ENCODE data around the gene ISG20.
"Not testable (repeated sequence)": the region's sequence is repeated elsewhere in the genome, so short reads cannot be mapped to it uniquely, and the experiment has no call there.

ISG20 gene

DNA sequence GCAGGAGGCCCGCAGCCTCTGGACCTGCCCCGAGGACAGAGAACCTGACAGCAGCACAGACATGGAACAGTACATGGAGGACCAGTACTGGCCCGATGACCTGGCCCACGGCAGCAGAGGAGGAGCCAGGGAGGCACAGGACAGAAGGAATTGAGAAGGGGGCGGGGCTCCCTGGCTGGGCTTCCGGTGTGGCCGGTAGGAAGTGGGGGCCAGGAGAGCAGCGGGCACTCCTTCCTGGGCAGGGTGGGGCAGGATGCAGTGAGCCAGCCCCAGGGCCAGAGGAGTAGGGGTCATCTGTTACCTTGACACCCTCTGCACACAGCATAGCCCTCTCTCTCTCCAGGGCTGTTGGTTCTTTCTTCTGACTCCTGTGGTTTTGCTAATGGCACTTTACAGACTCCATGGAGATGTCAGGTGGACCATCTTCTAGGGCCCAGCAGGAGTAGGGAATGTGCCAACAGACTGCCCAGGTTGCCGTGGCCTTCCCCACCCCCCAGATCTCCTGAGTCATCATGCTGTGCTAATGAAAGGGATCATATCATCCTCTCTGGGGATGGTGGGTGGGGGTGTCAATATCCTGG lies 8.6 kb upstream of the ISG20 start:
- H3K4me3 ChIP-seq (ENCODE audit: low read depth, low read length) = no peak overlapping the region
- no peak for DNase-seq (ENCODE audit: low read depth)
- TF ChIP-seq, protein P1, sequence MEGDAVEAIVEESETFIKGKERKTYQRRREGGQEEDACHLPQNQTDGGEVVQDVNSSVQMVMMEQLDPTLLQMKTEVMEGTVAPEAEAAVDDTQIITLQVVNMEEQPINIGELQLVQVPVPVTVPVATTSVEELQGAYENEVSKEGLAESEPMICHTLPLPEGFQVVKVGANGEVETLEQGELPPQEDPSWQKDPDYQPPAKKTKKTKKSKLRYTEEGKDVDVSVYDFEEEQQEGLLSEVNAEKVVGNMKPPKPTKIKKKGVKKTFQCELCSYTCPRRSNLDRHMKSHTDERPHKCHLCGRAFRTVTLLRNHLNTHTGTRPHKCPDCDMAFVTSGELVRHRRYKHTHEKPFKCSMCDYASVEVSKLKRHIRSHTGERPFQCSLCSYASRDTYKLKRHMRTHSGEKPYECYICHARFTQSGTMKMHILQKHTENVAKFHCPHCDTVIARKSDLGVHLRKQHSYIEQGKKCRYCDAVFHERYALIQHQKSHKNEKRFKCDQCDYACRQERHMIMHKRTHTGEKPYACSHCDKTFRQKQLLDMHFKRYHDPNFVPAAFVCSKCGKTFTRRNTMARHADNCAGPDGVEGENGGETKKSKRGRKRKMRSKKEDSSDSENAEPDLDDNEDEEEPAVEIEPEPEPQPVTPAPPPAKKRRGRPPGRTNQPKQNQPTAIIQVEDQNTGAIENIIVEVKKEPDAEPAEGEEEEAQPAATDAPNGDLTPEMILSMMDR (IDR thresholded peaks at IDR 0.05; ENCODE audit: low read depth, low read length, missing control alignments) = no peak
- in situ Hi-C loops (cut with HindIII; ENCODE audit: low sequenced_read_pairs) = no loop called here

DNA sequence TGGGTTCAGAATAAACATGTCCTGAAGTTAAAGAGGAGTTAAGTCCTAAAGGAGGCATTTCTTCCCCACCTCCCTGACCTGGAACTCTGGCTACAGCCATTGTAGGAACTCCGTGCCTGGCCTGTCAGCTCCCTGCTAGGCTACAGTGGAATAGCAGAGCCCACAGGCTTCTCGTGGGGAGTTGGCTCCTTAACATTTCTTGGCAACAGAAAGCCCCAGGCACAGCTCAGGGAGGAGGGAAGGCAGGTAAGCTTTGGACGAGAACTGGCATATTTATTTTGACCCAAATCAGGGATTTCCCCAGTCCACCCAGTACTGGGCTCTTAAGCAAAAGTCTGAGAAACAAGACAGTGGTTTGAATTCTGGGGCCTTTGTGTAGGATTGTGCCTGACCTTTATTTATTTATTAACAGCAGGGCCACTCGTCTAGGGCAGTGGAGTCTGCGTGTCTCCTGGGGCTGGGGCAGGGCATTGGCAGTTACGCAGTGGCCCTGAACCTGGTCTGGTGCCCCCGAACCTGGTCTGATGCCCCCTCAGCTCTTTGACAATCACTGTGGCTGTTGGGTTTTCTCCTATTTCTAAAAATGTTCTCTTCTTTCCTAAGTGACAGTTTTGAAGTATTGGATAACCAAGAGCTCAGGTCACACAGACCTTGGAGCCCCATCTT lies 7.9 kb upstream of the ISG20 start:
- DNase-seq (ENCODE audit: low read depth) = no peak
- in situ Hi-C loops (cut with HindIII; ENCODE audit: low sequenced_read_pairs) = no loop called here
- TF ChIP-seq, protein P1 (IDR thresholded peaks at IDR 0.05; ENCODE audit: low read depth, low read length, missing control alignments) = no peak
- H3K4me3 ChIP-seq (ENCODE audit: low read depth, low read length) = no peak overlapping the region

DNA sequence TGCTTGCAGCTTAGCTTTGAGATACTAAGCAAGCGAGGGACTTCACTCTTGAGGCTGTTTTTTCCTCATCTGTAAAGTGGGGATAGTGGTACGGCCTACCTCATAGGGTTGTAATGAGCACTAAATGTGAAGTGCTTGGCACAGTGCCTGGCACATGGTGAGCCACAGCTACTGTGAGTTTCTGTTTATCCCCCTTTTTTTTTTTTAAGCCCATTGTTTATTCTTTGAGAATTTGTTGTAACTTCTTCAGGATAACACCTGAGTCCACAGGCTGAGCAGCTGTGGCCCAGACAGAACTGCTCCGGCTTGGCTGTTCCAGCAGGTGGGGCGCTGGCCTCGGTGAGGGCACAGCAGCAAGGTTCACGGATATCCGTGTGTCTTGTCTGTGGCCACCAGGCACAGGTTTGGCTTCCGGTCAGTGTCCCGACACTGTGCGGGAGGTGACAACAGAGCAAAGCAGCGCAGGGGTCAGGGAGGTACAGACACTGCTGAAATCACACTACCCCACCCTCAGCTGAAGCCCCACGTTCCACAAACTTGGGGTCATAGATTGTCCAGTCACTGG lies 7.3 kb upstream of the ISG20 start:
- no peak overlapping the region for H3K4me3 ChIP-seq (ENCODE audit: low read depth, low read length)
- in situ Hi-C loops (cut with HindIII; ENCODE audit: low sequenced_read_pairs) = no loop called here
- TF ChIP-seq, protein P1 (IDR thresholded peaks at IDR 0.05; ENCODE audit: low read depth, low read length, missing control alignments) = no peak
- DNase-seq (ENCODE audit: low read depth) = no peak

DNA sequence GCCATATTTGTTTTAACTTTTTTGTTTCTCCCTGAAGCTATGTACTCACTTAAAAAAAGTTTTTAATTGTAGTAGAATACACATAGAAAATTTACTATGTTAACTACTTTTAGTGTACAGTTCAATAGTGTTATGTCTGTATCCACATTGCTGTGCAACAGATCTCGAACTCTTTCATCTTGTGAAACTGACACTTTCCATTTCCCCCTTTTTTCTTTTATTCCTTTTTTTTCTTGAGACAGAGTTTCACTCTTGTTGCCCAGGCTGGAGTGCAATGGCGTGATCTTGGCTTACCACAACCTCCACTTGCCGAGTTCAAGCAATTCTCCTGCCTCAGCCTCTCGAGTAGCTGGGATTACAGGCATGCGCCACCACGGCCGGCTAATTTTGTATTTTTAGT lies 6.0 kb upstream of the ISG20 start:
- DNase-seq (ENCODE audit: low read depth); H3K4me3 ChIP-seq (ENCODE audit: low read depth, low read length); in situ Hi-C loops (cut with HindIII; ENCODE audit: low sequenced_read_pairs): not testable (repeated sequence)

DNA sequence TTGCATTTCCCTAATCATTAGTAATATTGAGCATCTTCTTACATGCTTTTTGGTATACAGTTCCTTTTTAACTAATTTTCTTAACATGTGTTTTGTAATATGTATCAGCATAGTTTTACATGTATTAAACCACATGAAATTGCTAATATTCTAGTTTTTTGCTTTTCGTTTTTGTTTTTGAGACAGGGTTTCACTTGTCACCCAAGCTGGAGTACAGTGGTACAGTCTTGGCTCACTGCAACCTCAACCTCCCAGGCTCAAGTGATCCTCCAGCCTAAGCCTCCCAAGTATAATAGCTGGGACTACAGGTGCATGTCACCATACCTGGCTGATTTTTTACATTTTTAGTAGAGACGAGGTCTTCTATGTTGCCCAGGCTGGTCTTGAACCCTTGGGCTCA lies 4.4 kb upstream of the ISG20 start:
- no peak for DNase-seq (ENCODE audit: low read depth)
- TF ChIP-seq, protein P1 (IDR thresholded peaks at IDR 0.05; ENCODE audit: low read depth, low read length, missing control alignments) = no peak
- H3K4me3 ChIP-seq (ENCODE audit: low read depth, low read length) = no peak overlapping the region
- in situ Hi-C loops (cut with HindIII; ENCODE audit: low sequenced_read_pairs) = no loop called here

DNA sequence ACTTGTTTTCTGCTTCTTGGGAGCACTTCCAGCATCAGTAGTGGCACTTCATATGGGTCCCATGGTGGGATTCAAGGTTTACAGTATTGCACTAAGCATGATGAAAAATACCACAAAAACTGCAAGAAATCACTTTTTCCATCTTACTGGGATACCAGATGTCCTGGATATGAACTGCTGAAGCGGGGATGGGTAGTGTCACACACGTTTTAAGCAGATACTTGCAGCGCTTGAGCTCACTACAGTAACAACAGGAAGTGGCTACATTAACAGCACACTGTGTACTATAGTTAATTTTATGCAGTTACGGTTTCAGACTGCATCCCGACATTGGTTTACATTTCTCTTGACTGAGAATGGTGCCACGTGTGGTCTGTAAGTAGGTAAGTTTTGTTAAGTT lies 3.5 kb upstream of the ISG20 start:
- H3K4me3 ChIP-seq (ENCODE audit: low read depth, low read length) = no peak overlapping the region
- in situ Hi-C loops (cut with HindIII; ENCODE audit: low sequenced_read_pairs) = no loop called here
- TF ChIP-seq, protein P1 (IDR thresholded peaks at IDR 0.05; ENCODE audit: low read depth, low read length, missing control alignments) = no peak
- DNase-seq (ENCODE audit: low read depth) = no peak

DNA sequence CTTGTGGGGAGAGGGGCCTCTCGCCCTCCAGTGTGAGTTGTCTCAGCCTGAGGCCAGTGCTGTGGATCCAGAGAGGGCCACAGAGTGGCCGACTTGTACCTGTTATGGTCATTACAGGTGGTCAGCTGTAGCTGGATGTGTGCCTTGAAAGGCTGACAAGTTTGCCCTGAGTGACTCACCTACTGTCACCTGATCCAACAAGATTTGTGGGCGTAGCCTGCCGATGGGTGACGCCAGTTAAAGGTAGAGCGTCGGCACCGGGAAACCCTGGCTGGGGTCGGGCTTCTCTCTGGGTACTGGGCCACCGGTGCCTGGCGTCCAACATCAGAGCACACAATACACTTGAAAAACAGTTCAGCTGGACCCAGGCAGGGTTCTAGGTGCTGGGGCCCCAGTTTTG lies 2.8 kb upstream of the ISG20 start:
- TF ChIP-seq, protein P1 (IDR thresholded peaks at IDR 0.05; ENCODE audit: low read depth, low read length, missing control alignments) = no peak
- in situ Hi-C loops (cut with HindIII; ENCODE audit: low sequenced_read_pairs) = no loop called here
- H3K4me3 ChIP-seq (ENCODE audit: low read depth, low read length) = no peak overlapping the region
- DNase-seq (ENCODE audit: low read depth) = no peak
